WTC11 (cell line): ENCODE data around the gene FABP1. TPM values are rescaled to one million over a fixed set of nuclear protein-coding genes. Genes with fewer than 3 reads are reported as not detected.

Experiments
- ATAC-seq: fragments of 200-7000 bp; cut with Tn5 transposase; 2 replicates; pipeline ENCODE4 v1.10.0; 2021; ENCODE audit warnings: mild to moderate bottlenecking, moderate library complexity
- CTCF ChIA-PET: fragments of 300-600 bp; sonication (Branson Sonifier 250); formaldehyde crosslinking; loops from one replicate; lab custom pipeline; 2021; ENCODE audit warnings: antibody characterized with exemption; lab: Charles Lee
- POLR2A ChIA-PET: fragments of 350-600 bp; sonication (Branson Sonifier 250); formaldehyde crosslinking; loops from one replicate; lab custom pipeline; 2021; ENCODE audit warnings: antibody characterized with exemption; lab: Charles Lee
- DNase-seq: peaks from one replicate; pipeline ENCODE4 v3.0.0; 2021; ENCODE audit warnings: low spot score
- H3K27ac Mint-ChIP-seq: 2 replicates; pipeline ENCODE4 v1.8.0; 2021; ENCODE audit warnings: mixed read lengths
- H3K27me3 Mint-ChIP-seq: 2 replicates; pipeline ENCODE4 v1.8.0; 2021; ENCODE audit warnings: low read depth, mild to moderate bottlenecking, moderate library complexity, mixed read lengths
- H3K36me3 Mint-ChIP-seq: 2 replicates; pipeline ENCODE4 v1.8.0; 2021; ENCODE audit warnings: mixed read lengths
- H3K4me1 Mint-ChIP-seq: 2 replicates; pipeline ENCODE4 v1.8.0; 2022; ENCODE audit warnings: mixed read lengths
- H3K4me3 Mint-ChIP-seq: 2 replicates; pipeline ENCODE4 v1.8.0; 2021; ENCODE audit warnings: mild to moderate bottlenecking, moderate library complexity, mixed read lengths
- H3K9me3 Mint-ChIP-seq: 2 replicates; pipeline ENCODE4 v1.8.0; 2021; ENCODE audit warnings: mixed read lengths
- AFF4 ChIP-seq: sonication (generic); formaldehyde crosslinking; IDR thresholded peaks from 2 replicates; pipeline ENCODE4 v1.8.1; 2023; ENCODE audit warnings: mild to moderate bottlenecking, missing genetic modification reagents, borderline replicate concordance
- AR ChIP-seq: fragments of 250-450 bp; sonication (Bioruptor Pico); IDR thresholded peaks from 2 replicates; pipeline ENCODE4 v1.9.0; 2021; ENCODE audit warnings: mild to moderate bottlenecking
- E2F5 ChIP-seq: sonication (generic); formaldehyde crosslinking; IDR thresholded peaks from 2 replicates; pipeline ENCODE4 v1.8.1; 2022; ENCODE audit warnings: mild to moderate bottlenecking, moderate library complexity, missing genetic modification reagents
- HMGA2 ChIP-seq: fragments of 250-450 bp; sonication (Bioruptor Pico); IDR thresholded peaks from 2 replicates; pipeline ENCODE4 v1.4.0; 2021; ENCODE audit warnings: mild to moderate bottlenecking, moderate library complexity
- IRF2 ChIP-seq: sonication (generic); formaldehyde crosslinking; IDR thresholded peaks from 2 replicates; pipeline ENCODE4 v1.8.0; 2022; ENCODE audit warnings: low read depth, missing genetic modification reagents, borderline replicate concordance
- JUN ChIP-seq: sonication (generic); formaldehyde crosslinking; IDR thresholded peaks from 2 replicates; pipeline ENCODE4 v1.8.0; 2023; ENCODE audit warnings: mild to moderate bottlenecking, missing genetic modification reagents
- MYBL2 ChIP-seq: sonication (generic); formaldehyde crosslinking; IDR thresholded peaks from 2 replicates; pipeline ENCODE4 v1.8.1; 2023; ENCODE audit warnings: mild to moderate bottlenecking, moderate library complexity, missing genetic modification reagents
- NFYB ChIP-seq: sonication (generic); formaldehyde crosslinking; conservative IDR thresholded peaks from 2 replicates; pipeline ENCODE4 v1.8.0; 2022; ENCODE audit warnings: low read depth, missing genetic modification reagents
- SOX15 ChIP-seq: fragments of 250-450 bp; sonication (Bioruptor Pico); IDR thresholded peaks from 2 replicates; pipeline ENCODE4 v1.9.0; 2021; ENCODE audit warnings: mild to moderate bottlenecking
- SP1 ChIP-seq: sonication (generic); formaldehyde crosslinking; conservative IDR thresholded peaks from 2 replicates; pipeline ENCODE4 v1.8.1; 2022; ENCODE audit warnings: missing genetic modification reagents
- TP53 ChIP-seq: sonication (generic); formaldehyde crosslinking; IDR thresholded peaks from 2 replicates; pipeline ENCODE4 v1.8.1; 2023; ENCODE audit warnings: mild to moderate bottlenecking, missing genetic modification reagents
- ZNF396 ChIP-seq: fragments of 250-450 bp; sonication (Bioruptor Pico); IDR thresholded peaks from 2 replicates; pipeline ENCODE4 v1.8.0; 2021; ENCODE audit warnings: mild to moderate bottlenecking, moderate library complexity, borderline replicate concordance
- ZNF671 ChIP-seq: fragments of 250-450 bp; sonication (Bioruptor Pico); IDR thresholded peaks from 2 replicates; pipeline ENCODE4 v1.8.0; 2021; ENCODE audit warnings: mild to moderate bottlenecking
- total RNA-seq: library from RNA; stranded (reverse); gene quantifications from 3 replicates; pipeline ENCODE4 v1.2.3, GENCODE V29; 2021
- TF ChIP-seq, protein P1 (sequence below): sonication (generic); formaldehyde crosslinking; IDR thresholded peaks from 2 replicates; pipeline ENCODE4 v1.8.1; 2023; ENCODE audit warnings: mild to moderate bottlenecking, moderate library complexity, missing genetic modification reagents
- TF ChIP-seq, protein P2 (sequence below): sonication (generic); formaldehyde crosslinking; IDR thresholded peaks from 2 replicates; pipeline ENCODE4 v1.8.0; 2023; ENCODE audit warnings: missing genetic modification reagents

Gene FABP1
- total RNA-seq, 1 experiment from 2014 or later, result 0.46 TPM

GRCh38 chr2:88082781-88083180 lies 45.1 kb downstream of the FABP1 start (continued):
- TF ChIP-seq, protein P1, sequence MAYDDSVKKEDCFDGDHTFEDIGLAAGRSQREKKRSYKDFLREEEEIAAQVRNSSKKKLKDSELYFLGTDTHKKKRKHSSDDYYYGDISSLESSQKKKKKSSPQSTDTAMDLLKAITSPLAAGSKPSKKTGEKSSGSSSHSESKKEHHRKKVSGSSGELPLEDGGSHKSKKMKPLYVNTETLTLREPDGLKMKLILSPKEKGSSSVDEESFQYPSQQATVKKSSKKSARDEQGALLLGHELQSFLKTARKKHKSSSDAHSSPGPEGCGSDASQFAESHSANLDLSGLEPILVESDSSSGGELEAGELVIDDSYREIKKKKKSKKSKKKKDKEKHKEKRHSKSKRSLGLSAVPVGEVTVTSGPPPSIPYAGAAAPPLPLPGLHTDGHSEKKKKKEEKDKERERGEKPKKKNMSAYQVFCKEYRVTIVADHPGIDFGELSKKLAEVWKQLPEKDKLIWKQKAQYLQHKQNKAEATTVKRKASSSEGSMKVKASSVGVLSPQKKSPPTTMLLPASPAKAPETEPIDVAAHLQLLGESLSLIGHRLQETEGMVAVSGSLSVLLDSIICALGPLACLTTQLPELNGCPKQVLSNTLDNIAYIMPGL, result no peak
- no peak for TF ChIP-seq ZNF671 (CRISPR knock-in tag)
- TF ChIP-seq ZNF396, result no peak
- no peak for TF ChIP-seq JUN (CRISPR knock-in tag)
- no peak for TF ChIP-seq MYBL2
- TF ChIP-seq, protein P2, sequence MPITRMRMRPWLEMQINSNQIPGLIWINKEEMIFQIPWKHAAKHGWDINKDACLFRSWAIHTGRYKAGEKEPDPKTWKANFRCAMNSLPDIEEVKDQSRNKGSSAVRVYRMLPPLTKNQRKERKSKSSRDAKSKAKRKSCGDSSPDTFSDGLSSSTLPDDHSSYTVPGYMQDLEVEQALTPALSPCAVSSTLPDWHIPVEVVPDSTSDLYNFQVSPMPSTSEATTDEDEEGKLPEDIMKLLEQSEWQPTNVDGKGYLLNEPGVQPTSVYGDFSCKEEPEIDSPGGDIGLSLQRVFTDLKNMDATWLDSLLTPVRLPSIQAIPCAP (CRISPR knock-in tag), result no peak

DNA sequence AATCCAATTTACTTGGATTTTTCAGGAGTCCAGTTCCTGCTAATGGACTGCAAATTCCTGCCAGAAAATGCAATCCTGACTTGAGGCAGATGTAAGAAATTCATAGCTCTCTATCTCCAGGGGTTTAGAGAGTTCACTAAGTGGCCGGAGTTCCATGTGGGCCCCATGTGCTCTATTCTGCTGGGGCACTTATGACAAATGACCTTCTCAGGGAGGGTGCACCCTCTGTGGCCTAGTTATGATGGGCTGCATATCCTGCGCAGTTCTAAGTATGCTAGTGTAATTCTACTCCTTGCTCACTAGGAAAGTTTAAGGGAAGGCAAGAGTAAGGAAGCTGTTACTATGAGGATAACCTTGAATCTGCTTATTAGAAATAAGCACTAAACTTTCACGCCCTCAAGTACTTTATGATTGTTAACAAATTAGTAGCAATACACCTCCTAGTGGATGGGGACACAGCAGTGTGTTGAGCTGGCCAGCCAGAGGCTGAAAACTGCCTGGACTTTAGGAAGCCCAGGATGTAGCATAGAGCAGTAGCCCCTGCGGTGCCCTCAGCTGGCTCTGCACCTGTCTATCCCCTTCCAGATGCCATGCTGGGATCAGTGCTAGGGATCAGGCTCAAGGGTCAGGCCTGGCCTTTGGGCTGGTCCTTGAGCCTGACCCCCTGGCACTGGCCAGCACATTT lies 45.8 kb downstream of the FABP1 start:
- peaks cover 21% of the 10 kb centered on the region for H3K4me1 Mint-ChIP-seq
- no peak overlapping the region for H3K27ac Mint-ChIP-seq
- no peaks in the 10 kb centered on the region for H3K9me3 Mint-ChIP-seq
- H3K27me3 Mint-ChIP-seq, result no peaks in the 10 kb centered on the region; the same call in 1 of the 2 replicates
- ChIA-PET CTCF (interaction anchor here (0.5 to 2.9 kb wide), 4 partner anchors 22 to 268 kb away, joined by 3 to 33 read pairs (median 4); no protein-coding TSS in a partner anchor), POLR2A (interaction anchor here (1.2 kb wide), 1 partner anchor 22 kb away, joined by 5 read pairs; no protein-coding TSS in a partner anchor)
- no peak for DNase-seq
- H3K36me3 Mint-ChIP-seq, result no peaks in the 10 kb centered on the region
- H3K4me3 Mint-ChIP-seq, result no peak overlapping the region
- TF ChIP-seq IRF2, result no peak
- TF ChIP-seq, protein P1, result no peak
- no peak for TF ChIP-seq NFYB
- TF ChIP-seq ZNF671 (CRISPR knock-in tag), result no peak
- no peak for TF ChIP-seq SOX15 (CRISPR knock-in tag)
- no peak for TF ChIP-seq E2F5 (CRISPR knock-in tag)
- TF ChIP-seq SP1 (CRISPR knock-in tag), result no peak
- TF ChIP-seq TP53 (CRISPR knock-in tag), result no peak
- TF ChIP-seq, all 79 proteins: peak for 0
- peak; percentile 46 for ATAC-seq

- Mint-ChIP-seq H3K4me3 (no peak overlapping the region), H3K27ac (no peak overlapping the region), H3K36me3 (no peaks in the 10 kb centered on the region), H3K27me3 (no peaks in the 10 kb centered on the region; the same call in 1 of the 2 replicates), H3K4me1 (peaks cover 21% of the 10 kb centered on the region), H3K9me3 (no peaks in the 10 kb centered on the region)
- TF ChIP-seq AR (CRISPR knock-in tag) (no peak), AFF4 (CRISPR knock-in tag) (no peak), HMGA2 (CRISPR knock-in tag) (no peak)
- ChIA-PET CTCF (no interaction called here), POLR2A (no interaction called here)
- DNase-seq, result no peak
- no peak for ATAC-seq
These were observed 47.3 kb downstream of the FABP1 start for GRCh38 chr2:88080545-88080944.
